LNCaP clone FGC (cell line): ENCODE measurements around the gene ABCC6.
"Not testable (repeated sequence)": the region's sequence is repeated elsewhere in the genome, so short reads cannot be mapped to it uniquely, and the experiment has no call there.

Experiments used
- DNase-seq: peaks from one replicate; pipeline ENCODE4 v3.0.0-alpha.2; 2011; ENCODE audit warnings: low read depth
- H3K4me3 ChIP-seq: 2 replicates; pipeline ENCODE4 v1.5.1; 2011; ENCODE audit warnings: mild to moderate bottlenecking, low read depth, low read length, control low read depth
- CTCF ChIP-seq: IDR thresholded peaks from 2 replicates; pipeline ENCODE4 v1.5.1; 2012; ENCODE audit warnings: mild to moderate bottlenecking; ENCODE audit not compliant: control insufficient read depth, insufficient read depth; ENCODE audit errors: extremely low read depth

Gene ABCC6

GRCh38 chr16:16110111-16110490 lies 113.2 kb downstream of the ABCC6 start:
- H3K4me3 ChIP-seq, result no peak overlapping the region
- DNase-seq, result no peak
- TF ChIP-seq CTCF, result no peak

GRCh38 chr16:16109453-16110110 lies 113.7 kb downstream of the ABCC6 start:
- TF ChIP-seq CTCF, result no peak
- DNase-seq, result no peak
- no peak overlapping the region for H3K4me3 ChIP-seq

DNA sequence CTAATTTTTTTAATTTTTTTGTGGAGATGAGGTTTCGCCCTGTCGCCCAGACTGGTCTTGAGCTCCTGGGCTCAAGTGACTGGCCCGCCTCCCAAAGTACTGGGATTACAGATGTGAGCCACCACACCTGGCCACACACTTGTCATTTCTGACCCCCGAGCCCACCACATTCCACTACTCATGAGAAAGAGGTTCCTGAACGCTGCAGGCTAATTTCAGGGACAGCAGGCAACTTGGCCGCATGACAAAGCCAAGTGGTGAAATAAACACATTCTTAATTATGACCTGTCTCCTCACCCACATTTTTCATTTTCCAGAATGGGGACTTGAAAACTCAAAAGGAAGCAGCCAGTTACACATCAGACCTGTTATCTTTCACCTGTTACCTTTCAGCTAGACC lies 114.5 kb downstream of the ABCC6 start:
- no peak for DNase-seq
- no peak overlapping the region for H3K4me3 ChIP-seq
- TF ChIP-seq CTCF, result no peak

- no peak for DNase-seq
- no peak for TF ChIP-seq CTCF
- no peak overlapping the region for H3K4me3 ChIP-seq
Measured at GRCh38 chr16:16107839-16108238, 115.5 kb downstream of the ABCC6 start.

DNA sequence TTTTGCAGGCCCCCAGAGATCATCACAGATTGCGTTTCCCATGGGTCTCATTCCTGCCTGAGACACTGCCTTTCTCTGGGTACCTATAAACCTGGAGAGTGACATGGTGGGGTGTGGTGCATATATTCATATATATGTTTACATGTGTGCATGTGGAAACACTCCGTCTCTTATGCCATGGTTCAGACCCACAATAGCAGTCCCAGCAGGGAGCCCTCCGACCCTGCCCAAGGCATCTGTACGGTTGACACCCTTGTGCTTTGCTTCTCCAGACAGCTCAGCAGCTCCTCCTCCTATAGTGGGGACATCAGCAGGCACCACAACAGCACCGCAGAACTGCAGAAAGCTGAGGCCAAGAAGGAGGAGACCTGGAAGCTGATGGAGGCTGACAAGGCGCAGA lies 116.8 kb downstream of the ABCC6 start:
- H3K4me3 ChIP-seq, result no peak overlapping the region
- no peak for TF ChIP-seq CTCF
- DNase-seq, result no peak

DNA sequence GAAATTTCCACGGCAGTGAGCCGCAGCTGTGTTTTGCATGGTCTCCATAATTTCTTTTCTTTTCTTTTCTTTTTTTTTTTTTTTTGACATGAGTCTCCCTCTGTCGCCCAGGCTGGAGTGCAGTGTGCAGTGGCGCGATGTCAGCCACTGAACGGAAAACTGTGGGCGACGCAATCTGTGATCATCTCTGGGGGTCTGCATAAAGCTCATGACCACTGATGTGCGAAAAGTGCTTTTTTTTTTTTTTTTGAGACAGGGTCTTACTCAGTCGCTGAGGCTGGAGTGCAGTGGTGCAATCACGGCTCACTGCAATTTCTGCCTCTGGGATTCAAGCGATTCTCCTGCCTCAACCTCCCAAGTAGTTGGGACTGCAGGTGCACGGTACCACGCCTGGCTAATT lies 117.6 kb downstream of the ABCC6 start:
- H3K4me3 ChIP-seq, result no peak overlapping the region
- TF ChIP-seq CTCF, result no peak
- no peak for DNase-seq

GRCh38 chr16:16104804-16105141 lies 118.5 kb downstream of the ABCC6 start:
- not testable (repeated sequence) for DNase-seq, H3K4me3 ChIP-seq

GRCh38 chr16:16104132-16104803 lies 119.0 kb downstream of the ABCC6 start:
- not testable (repeated sequence) for DNase-seq, H3K4me3 ChIP-seq
